IPS-NIHi7 (cell line): Measurements from ENCODE around the gene NCF4.

ENCODE experiments used
- DNase-seq: peaks from one replicate; pipeline ENCODE4 v3.0.0; 2012; ENCODE audit warnings: mixed read lengths; ENCODE audit errors: extremely low spot score

NCF4 gene

DNA sequence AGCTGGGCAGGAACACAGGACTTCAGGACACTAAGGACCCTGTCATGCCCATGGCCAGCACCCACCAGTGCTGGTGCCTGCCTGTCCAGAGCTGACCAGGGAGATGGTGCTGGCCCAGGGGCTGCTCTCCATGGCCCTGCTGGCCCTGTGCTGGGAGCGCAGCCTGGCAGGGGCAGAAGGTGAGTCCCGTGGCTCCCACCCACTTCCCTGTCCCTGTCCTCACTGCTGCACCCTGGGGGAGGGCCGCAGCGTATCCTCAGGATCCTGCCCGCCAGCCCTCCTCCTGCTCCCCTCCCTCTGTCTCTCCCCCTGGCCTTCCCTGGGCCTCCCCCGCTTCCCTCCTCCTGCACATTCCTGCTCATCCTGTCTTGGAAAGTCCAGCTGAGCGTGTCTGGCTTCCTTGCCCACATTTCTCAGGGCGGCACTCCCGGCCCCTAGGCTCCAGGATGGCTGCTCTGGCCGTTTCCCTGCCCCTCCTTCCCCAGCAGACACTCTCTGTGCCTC lies 61.4 kb downstream of the NCF4 start:
- peak; percentile 48 for DNase-seq

DNA sequence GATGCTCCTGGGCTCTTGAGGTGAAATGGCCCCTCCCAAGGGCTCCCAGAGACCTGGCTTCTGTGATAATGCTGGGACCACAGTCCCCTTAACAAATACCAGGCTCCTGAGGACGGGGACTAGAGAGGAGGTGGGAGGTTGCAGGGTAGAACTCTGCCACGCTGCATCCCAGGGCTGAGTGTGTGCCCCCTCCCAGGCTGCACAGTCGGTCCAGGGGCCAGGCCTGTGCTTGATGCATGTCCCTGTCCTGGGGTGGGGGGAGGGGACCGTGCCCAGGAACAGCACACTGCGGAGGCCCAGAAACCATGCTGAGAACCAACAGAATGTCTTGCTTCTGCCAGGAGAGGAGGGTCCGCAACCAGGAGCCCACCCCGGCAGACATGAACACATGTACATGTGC lies 61.9 kb downstream of the NCF4 start:
- DNase-seq: no peak

DNA sequence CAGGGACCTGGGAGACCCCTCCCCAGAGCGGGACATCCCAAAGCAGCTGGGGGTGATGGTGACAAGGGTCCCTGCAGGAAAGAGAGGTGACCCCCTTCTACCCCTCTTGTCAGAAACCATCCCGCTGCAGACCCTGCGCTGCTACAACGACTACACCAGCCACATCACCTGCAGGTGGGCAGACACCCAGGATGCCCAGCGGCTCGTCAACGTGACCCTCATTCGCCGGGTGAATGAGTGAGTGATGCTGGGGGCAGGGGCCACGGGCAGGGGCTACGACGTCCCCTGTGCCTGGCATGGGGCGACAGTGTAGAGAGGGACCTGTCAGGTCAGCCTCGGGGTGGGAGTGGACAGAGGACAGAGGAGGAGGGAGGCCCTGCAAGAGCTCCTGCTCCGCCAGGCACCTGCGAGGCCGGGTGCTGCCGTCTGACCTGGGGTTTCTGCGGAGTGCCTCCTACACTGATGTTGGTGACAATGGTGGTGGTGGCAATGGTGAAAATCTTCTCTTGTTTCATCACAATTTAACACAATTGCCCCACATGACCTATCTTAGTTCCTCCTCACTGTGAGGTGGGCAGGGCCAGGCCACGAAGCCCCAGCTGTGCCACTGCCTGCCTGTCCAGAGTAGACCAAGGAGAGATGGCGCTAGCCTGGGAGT lies 62.5 kb downstream of the NCF4 start:
- no peak for DNase-seq

DNA sequence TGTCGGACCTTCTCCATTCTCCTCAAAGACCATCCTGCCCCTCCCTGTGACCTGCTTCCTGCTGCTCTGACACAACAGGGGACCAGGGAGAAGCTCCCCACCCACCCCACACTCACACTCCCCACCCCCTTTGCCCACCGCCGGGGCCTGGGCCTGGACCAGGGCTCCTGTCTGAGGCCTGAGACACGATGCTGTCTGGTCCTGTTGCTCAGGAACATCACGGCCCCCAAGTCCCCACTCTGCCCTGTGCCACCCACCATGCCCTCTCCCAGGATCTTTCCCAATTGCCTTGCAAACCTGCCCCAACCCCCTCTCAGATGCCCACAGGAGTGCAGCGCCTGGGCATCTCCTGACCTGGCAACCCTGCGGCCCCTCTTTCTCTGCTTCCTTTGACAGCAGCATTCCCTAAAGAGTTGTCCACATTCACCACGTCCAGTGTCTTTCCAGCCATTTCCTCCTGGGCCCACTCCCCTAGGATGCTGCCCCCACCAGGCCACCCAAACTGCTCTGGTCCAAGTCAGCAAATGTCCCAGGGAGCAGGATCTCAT lies 63.4 kb downstream of the NCF4 start:
- DNase-seq: no peak

DNA sequence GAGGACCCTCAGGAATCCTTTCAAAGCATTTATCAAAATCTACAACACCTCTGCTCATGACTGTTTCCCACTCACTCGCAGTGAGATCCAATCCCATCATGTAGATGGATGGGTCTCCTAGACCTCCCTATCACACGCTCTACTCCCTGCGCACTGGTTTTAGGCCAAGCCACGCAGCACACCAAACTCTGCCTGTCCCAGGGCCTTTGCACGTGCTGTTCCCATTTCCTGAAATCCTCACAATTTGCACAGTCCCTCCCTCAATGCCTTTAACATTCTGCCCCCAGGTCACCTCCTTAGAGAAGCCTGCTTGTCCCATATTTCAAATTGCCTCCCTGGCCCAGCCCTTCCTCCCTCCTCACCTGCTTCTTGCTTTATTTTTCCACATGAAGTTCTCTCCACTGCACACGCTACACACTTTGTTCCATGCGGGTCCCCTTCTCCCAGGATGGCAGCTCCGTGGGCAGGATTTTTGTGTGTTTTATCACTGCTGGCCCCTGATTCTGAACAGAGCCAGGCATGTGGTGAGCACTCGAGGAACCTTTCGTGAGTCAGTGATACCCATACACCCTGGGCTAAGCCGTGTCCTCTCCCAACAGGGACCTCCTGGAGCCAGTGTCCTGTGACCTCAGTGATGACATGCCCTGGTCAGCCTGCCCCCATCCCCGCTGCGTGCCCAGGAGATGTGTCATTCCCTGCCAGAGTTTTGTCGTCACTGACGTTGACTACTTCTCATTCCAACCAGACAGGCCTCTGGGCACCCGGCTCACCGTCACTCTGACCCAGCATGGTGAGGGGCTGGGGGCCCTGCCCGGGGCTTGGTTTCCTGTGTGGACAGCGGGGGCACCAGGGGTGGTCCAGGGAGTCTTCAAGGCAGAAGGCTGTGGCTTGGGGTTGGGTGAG lies 64.8 kb downstream of the NCF4 start:
- no peak for DNase-seq

DNA sequence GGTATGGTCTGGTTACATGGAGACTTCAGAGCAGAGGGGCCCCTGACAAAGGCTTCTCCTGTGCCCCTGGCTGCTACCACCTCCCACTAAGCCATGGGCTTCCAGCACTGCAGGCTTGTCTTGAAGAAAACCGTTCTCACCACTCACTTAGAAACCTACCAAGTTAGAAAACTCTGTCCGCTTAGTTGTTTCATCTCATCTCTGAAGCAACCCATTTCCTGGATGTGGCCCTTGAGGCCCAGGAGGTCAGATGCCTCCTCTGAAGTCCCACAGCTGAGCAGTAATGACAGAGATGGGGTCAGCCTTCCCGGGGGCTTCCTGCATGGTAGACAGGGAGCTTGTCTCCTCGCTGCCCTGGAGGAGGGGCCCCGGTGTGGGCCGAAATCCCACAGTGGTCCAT lies 65.5 kb downstream of the NCF4 start:
- no peak for DNase-seq

DNA sequence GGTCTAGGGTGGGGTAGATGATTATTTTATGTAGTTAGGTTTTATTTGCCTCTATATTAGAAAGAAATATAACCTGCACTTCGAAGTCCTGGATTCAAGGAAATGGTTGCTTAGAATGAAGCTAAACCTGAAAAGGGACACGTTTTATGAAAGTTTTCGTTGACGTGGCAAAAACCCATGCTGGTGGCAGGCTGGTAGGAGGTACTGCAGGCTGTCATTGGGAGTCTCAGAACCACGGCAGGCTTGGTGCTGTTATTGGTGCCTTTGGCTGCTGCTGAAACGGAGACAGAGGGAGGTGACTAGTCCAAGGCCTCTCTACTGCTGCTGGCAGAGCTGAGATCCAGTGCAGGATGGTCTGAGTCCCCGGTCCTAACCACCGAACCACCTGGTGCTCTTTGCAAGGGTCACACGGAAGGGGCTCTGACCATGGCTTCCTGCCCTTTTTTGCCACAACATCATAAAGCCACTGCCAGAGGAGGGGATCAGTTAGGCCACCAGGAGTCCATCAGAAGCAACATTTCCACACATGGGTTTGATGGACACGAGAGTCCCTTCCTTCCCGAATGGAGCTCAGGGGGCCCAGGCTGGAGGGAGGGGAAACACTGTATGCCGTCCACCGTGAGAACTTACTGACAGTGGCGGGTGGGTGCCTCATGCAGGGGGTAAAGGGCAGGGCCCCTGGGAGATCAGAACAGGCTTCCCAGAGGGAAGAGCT lies 66.1 kb downstream of the NCF4 start:
- DNase-seq: no peak
